Skin of body (tissue), 2 donors: ENCODE measurements around the gene IL1R2. TPM values are rescaled to one million over a fixed set of nuclear protein-coding genes. Genes with fewer than 3 reads are reported as not detected.
A peak's percentile ranks its signal among the peaks of the same experiment; 100 is the strongest.

Experiments
- DNase-seq: peaks from one replicate; lab custom pipeline; 2025; lab: John Stamatoyannopoulos, UW
- total RNA-seq: library from RNA; depleted of rRNA; stranded (reverse); fragments of >200 nt; gene quantifications from one replicate; pipeline ENCODE4 v1.2.3, GENCODE V29; 2014

IL1R2 gene
- total RNA-seq = 15.6 TPM

GRCh38 chr2:101991721-101992145, at the start of gene IL1R2:
Gene IL1R2, plus strand, starts transcription at chr2:101991960. Its CDS starts 16,616 bp downstream, at chr2:102008576.
- no peak for DNase-seq

GRCh38 chr2:101942851-101943250, 48.9 kb upstream of the IL1R2 start:
- DNase-seq = no peak

- peak; percentile 64 for DNase-seq
These were observed 45.3 kb upstream of the IL1R2 start for GRCh38 chr2:101946372-101947039.

GRCh38 chr2:101947374-101947773, 44.4 kb upstream of the IL1R2 start:
- no peak for DNase-seq

GRCh38 chr2:101948625-101949155, 43.1 kb upstream of the IL1R2 start:
- DNase-seq = no peak

- DNase-seq = no peak
These were observed 42.5 kb upstream of the IL1R2 start for GRCh38 chr2:101949304-101949703.

GRCh38 chr2:101951296-101951695, 40.5 kb upstream of the IL1R2 start:
- no peak for DNase-seq

- no peak for DNase-seq
These were observed 39.2 kb upstream of the IL1R2 start for GRCh38 chr2:101952551-101952950.

GRCh38 chr2:101956465-101957438, 35.0 kb upstream of the IL1R2 start:
- DNase-seq = no peak

- no peak for DNase-seq
These were observed 33.7 kb upstream of the IL1R2 start for GRCh38 chr2:101958061-101958460.

- no peak for DNase-seq
These were observed 30.9 kb upstream of the IL1R2 start for GRCh38 chr2:101960819-101961337.

- peak; percentile 74 for DNase-seq
These were observed 30.2 kb upstream of the IL1R2 start for GRCh38 chr2:101961338-101962191.

- no peak for DNase-seq
These were observed 29.5 kb upstream of the IL1R2 start for GRCh38 chr2:101962309-101962708.

- no peak for DNase-seq
These were observed 28.6 kb upstream of the IL1R2 start for GRCh38 chr2:101963198-101963597.

- DNase-seq = no peak
These were observed 23.8 kb upstream of the IL1R2 start for GRCh38 chr2:101967826-101968513.

GRCh38 chr2:101969723-101970122, 22.0 kb upstream of the IL1R2 start:
- DNase-seq = no peak

GRCh38 chr2:101970901-101971300, 20.9 kb upstream of the IL1R2 start:
- DNase-seq = no peak

GRCh38 chr2:101971836-101972235, 19.9 kb upstream of the IL1R2 start:
- DNase-seq = no peak

GRCh38 chr2:101972621-101973434, 18.9 kb upstream of the IL1R2 start:
- DNase-seq = no peak

GRCh38 chr2:101974663-101975062, 17.1 kb upstream of the IL1R2 start:
- no peak for DNase-seq
